Measurements from ENCODE around the gene HSD17B1.

HSD17B1 gene

GRCh38 chr17:42603318-42603717, 50.6 kb downstream of the HSD17B1 start:
- H3K4me1 Mint-ChIP-seq (ENCODE audit: low read depth) = peaks cover 23% of the 10 kb centered on the region
- intact Hi-C loops (cut with micrococcal nuclease) = no loop called here
- H3K27me3 Mint-ChIP-seq = no peaks in the 10 kb centered on the region
- H3K36me3 Mint-ChIP-seq (ENCODE audit: low read depth) = peaks cover 64% of the 10 kb centered on the region
- no peaks in the 10 kb centered on the region for H3K9me3 Mint-ChIP-seq
- no peak overlapping the region for H3K27ac Mint-ChIP-seq
- H3K4me3 Mint-ChIP-seq = no peak overlapping the region
